Measurements from ENCODE around the gene SCN10A. TPM values are rescaled to one million over a fixed set of nuclear protein-coding genes. Genes with fewer than 3 reads are reported as not detected.

The SCN10A gene
- total RNA-seq, 1 experiment from 2014 or later = not detected

DNA sequence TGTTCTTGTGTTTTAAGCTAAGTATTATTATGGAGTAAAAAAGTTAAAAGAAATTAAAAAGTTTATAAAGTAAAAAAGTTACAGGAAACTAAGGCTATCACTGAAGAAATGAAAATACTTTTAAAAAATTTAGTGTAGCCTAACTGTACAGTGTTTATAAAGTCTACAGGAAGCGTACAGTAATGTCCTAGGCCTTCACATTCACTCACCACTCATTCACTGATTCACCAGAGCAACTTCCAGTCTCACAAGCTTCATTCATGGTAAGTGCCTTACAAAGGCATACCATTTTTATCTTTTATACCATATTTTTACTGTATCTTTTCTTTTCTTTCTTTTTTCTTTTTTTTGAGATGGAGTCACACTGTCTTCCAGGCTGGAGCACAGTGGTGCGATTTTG lies 125.8 kb downstream of the SCN10A start:
- Mint-ChIP-seq H3K27me3 (ENCODE audit: insufficient read depth, unreplicated experiment) (peaks cover 16% of the 10 kb centered on the region), H3K27ac (ENCODE audit: low read depth, unreplicated experiment) (no peak overlapping the region), H3K36me3 (ENCODE audit: insufficient read depth, unreplicated experiment) (no peaks in the 10 kb centered on the region), H3K4me3 (ENCODE audit: unreplicated experiment) (no peak overlapping the region), H3K9me3 (ENCODE audit: unreplicated experiment) (no peaks in the 10 kb centered on the region), H3K4me1 (ENCODE audit: insufficient read depth, unreplicated experiment) (no peaks in the 10 kb centered on the region)
- CTCF ChIA-PET = interaction anchor here (0.6 to 0.7 kb wide), 3 partner anchors 176 to 350 kb away, joined by 3 to 4 read pairs (median 4); no protein-coding TSS in a partner anchor
- BruUV-seq (replicated peaks) = no TSS peak
- intact Hi-C loops (cut with micrococcal nuclease) = no loop called here
- TF ChIP-seq, protein P1, sequence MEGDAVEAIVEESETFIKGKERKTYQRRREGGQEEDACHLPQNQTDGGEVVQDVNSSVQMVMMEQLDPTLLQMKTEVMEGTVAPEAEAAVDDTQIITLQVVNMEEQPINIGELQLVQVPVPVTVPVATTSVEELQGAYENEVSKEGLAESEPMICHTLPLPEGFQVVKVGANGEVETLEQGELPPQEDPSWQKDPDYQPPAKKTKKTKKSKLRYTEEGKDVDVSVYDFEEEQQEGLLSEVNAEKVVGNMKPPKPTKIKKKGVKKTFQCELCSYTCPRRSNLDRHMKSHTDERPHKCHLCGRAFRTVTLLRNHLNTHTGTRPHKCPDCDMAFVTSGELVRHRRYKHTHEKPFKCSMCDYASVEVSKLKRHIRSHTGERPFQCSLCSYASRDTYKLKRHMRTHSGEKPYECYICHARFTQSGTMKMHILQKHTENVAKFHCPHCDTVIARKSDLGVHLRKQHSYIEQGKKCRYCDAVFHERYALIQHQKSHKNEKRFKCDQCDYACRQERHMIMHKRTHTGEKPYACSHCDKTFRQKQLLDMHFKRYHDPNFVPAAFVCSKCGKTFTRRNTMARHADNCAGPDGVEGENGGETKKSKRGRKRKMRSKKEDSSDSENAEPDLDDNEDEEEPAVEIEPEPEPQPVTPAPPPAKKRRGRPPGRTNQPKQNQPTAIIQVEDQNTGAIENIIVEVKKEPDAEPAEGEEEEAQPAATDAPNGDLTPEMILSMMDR (IDR thresholded peaks at IDR 0.05; ENCODE audit: unreplicated experiment) = no peak
- POLR2A ChIA-PET = interaction anchor here (0.5 kb wide), 1 partner anchor 633 kb away, joined by 3 read pairs; no protein-coding TSS in a partner anchor
- no peak for DNase-seq (ENCODE audit: unreplicated experiment)

DNA sequence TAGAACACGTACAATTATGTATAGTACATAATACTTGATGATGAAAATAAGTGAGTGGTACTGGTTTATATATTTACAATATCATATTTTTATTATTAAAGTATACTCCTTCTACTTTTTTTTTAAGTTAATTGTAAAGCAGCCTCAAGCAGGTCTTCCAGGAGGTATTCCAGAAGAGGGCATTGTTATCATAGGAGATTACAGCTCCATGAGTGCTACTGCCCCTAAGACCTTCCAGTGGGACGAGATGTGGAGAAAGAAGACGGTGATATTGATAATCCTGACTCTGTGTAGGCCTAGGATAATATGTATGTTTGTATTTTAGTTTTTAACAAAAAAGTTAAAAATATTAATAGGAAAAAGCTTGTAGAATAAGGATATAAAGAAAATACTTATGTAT lies 126.2 kb downstream of the SCN10A start:
- intact Hi-C loops (cut with micrococcal nuclease) = no loop called here
- Mint-ChIP-seq H3K4me3 (ENCODE audit: unreplicated experiment) (no peak overlapping the region), H3K27ac (ENCODE audit: low read depth, unreplicated experiment) (no peak overlapping the region), H3K27me3 (ENCODE audit: insufficient read depth, unreplicated experiment) (peaks cover 16% of the 10 kb centered on the region), H3K4me1 (ENCODE audit: insufficient read depth, unreplicated experiment) (no peaks in the 10 kb centered on the region), H3K36me3 (ENCODE audit: insufficient read depth, unreplicated experiment) (no peaks in the 10 kb centered on the region), H3K9me3 (ENCODE audit: unreplicated experiment) (no peaks in the 10 kb centered on the region)
- ChIA-PET POLR2A (interaction anchor here (0.5 kb wide), 1 partner anchor 633 kb away, joined by 3 read pairs; no protein-coding TSS in a partner anchor), CTCF (interaction anchor here (0.6 to 0.7 kb wide), 3 partner anchors 177 to 350 kb away, joined by 3 to 4 read pairs (median 4); no protein-coding TSS in a partner anchor)
- TF ChIP-seq, protein P1 (IDR thresholded peaks at IDR 0.05; ENCODE audit: unreplicated experiment) = no peak
- BruUV-seq (replicated peaks) = no TSS peak
- DNase-seq (ENCODE audit: unreplicated experiment) = no peak

DNA sequence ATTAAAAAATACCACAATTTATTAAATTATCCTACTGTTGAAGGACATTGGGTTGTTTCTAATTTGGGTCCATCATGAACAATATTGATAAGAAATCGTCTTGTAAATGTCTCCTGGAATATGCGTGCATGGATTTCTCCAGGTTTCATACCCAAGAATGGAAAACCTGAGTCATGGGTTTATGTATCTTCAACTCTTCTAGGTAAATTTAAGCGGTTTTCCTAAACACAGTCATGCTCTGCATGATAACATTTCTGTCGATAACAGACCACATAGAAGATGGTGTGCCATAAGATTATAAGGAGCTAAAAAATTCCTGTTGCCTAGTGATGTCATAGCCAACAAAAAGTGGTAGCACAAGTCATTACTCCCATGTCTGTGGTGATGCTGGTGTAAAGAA lies 126.7 kb downstream of the SCN10A start:
- intact Hi-C loops (cut with micrococcal nuclease) = no loop called here
- CTCF ChIA-PET = no interaction called here
- DNase-seq (ENCODE audit: unreplicated experiment) = no peak
- BruUV-seq (replicated peaks) = no TSS peak
- H3K4me1 Mint-ChIP-seq (ENCODE audit: insufficient read depth, unreplicated experiment) = no peaks in the 10 kb centered on the region
- POLR2A ChIA-PET = no interaction called here
- H3K9me3 Mint-ChIP-seq (ENCODE audit: unreplicated experiment) = no peaks in the 10 kb centered on the region
- peaks cover 16% of the 10 kb centered on the region for H3K27me3 Mint-ChIP-seq (ENCODE audit: insufficient read depth, unreplicated experiment)
- H3K27ac Mint-ChIP-seq (ENCODE audit: low read depth, unreplicated experiment) = no peak overlapping the region
- no peaks in the 10 kb centered on the region for H3K36me3 Mint-ChIP-seq (ENCODE audit: insufficient read depth, unreplicated experiment)
- no peak overlapping the region for H3K4me3 Mint-ChIP-seq (ENCODE audit: unreplicated experiment)
- TF ChIP-seq, protein P1 (IDR thresholded peaks at IDR 0.05; ENCODE audit: unreplicated experiment) = no peak

DNA sequence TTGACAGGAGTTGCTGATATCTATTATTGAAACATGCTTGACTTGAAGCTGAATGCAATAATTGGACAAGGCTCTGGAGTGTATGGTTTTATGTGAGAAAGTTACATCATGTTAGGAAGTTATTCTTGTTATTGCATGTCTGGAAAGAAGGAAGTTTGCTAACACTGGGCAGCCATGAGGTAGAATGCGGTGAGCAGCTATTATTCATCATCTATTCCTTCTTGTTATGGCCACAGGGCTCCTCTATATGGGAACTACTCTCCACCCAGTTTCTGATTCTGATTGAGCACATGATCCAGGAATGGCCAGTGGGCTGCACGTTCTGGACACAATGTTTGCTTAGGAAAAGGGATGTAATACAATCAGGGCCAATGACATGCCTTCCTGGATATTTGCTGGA lies 128.7 kb downstream of the SCN10A start:
- TF ChIP-seq, protein P1 (IDR thresholded peaks at IDR 0.05; ENCODE audit: unreplicated experiment) = no peak
- no peaks in the 10 kb centered on the region for H3K4me1 Mint-ChIP-seq (ENCODE audit: insufficient read depth, unreplicated experiment)
- CTCF ChIA-PET = interaction anchor here (0.6 to 1.1 kb wide), 5 partner anchors 13 to 1170 kb away, joined by 3 read pairs; no protein-coding TSS in a partner anchor

More for the DNA sequence above, 128.7 kb downstream of the SCN10A start:
- Mint-ChIP-seq H3K4me3 (ENCODE audit: unreplicated experiment) (no peak overlapping the region), H3K27me3 (ENCODE audit: insufficient read depth, unreplicated experiment) (peaks cover 26% of the 10 kb centered on the region), H3K9me3 (ENCODE audit: unreplicated experiment) (no peaks in the 10 kb centered on the region), H3K36me3 (ENCODE audit: insufficient read depth, unreplicated experiment) (no peaks in the 10 kb centered on the region), H3K27ac (ENCODE audit: low read depth, unreplicated experiment) (no peak overlapping the region)
- POLR2A ChIA-PET = interaction anchor here (0.5 kb wide), 1 partner anchor 1380 kb away, joined by 4 read pairs; no protein-coding TSS in a partner anchor
- DNase-seq (ENCODE audit: unreplicated experiment) = peak; percentile 3
- no TSS peak for BruUV-seq (replicated peaks)
- intact Hi-C loops (cut with micrococcal nuclease) = no loop called here
